Activated CD8-positive, alpha-beta memory T cell treated with anti-CD3 and anti-CD28 coated beads for 1 hour (primary cell): ENCODE data around the gene PIK3CB.
"Not testable (repeated sequence)": the region's sequence is repeated elsewhere in the genome, so short reads cannot be mapped to it uniquely, and the experiment has no call there.

ENCODE experiments used
- DNase-seq, 2 donors: peaks; one replicate each; pipeline ENCODE4 v3.0.0-alpha.2; 2020; ENCODE audit warnings: low read depth in 1 of 2; ENCODE audit errors: extremely low read depth in 1 of 2

Gene PIK3CB

GRCh38 chr3:138687236-138687635 is 147.5 kb downstream of the PIK3CB start:
- no peak for DNase-seq

- no peak for DNase-seq
Observed at GRCh38 chr3:138686771-138687221, 147.9 kb downstream of the PIK3CB start.

GRCh38 chr3:138684396-138684795 is 150.3 kb downstream of the PIK3CB start:
- DNase-seq: no peak

- no peak for DNase-seq
Observed at GRCh38 chr3:138682648-138683047, 152.1 kb downstream of the PIK3CB start.

- no peak for DNase-seq
Observed at GRCh38 chr3:138681463-138682220, 153.1 kb downstream of the PIK3CB start.

GRCh38 chr3:138680974-138681373 is 153.8 kb downstream of the PIK3CB start:
- not testable (repeated sequence) for DNase-seq

GRCh38 chr3:138678874-138679392 is 155.8 kb downstream of the PIK3CB start:
- DNase-seq: no peak

- DNase-seq: no peak
Observed at GRCh38 chr3:138678086-138678485, 156.6 kb downstream of the PIK3CB start.

- no peak for DNase-seq
Observed at GRCh38 chr3:138675393-138675792, 159.3 kb downstream of the PIK3CB start.

GRCh38 chr3:138673641-138674530 is 160.8 kb downstream of the PIK3CB start:
- no peak for DNase-seq

GRCh38 chr3:138670407-138670806 is 164.3 kb downstream of the PIK3CB start:
- DNase-seq: no peak

GRCh38 chr3:138668107-138668506 is 166.6 kb downstream of the PIK3CB start:
- DNase-seq: no peak

GRCh38 chr3:138657508-138657907 is 177.2 kb downstream of the PIK3CB start:
- DNase-seq: no peak

GRCh38 chr3:138653567-138653966 is 181.2 kb downstream of the PIK3CB start:
- DNase-seq: no peak

- no peak for DNase-seq
Observed at GRCh38 chr3:138649134-138649533, 185.6 kb downstream of the PIK3CB start.

- DNase-seq: no peak
Observed at GRCh38 chr3:138646513-138646912, 188.2 kb downstream of the PIK3CB start.

- no peak for DNase-seq
Observed at GRCh38 chr3:138646008-138646407, 188.7 kb downstream of the PIK3CB start.

GRCh38 chr3:138642927-138643253 is 191.8 kb downstream of the PIK3CB start:
- no peak for DNase-seq

- DNase-seq: no peak
Observed at GRCh38 chr3:138642226-138642926, 192.4 kb downstream of the PIK3CB start.

- no peak for DNase-seq
Observed at GRCh38 chr3:138640537-138640936, 194.2 kb downstream of the PIK3CB start.

- DNase-seq: no peak
Observed at GRCh38 chr3:138638641-138639040, 196.1 kb downstream of the PIK3CB start.
